Activated naive CD4-positive, alpha-beta T cell treated with anti-CD3 and anti-CD28 coated beads, Interleukin-2, amount 50 U/mL, for 24 hours (primary cell): Measurements from ENCODE around the gene CTNND2.

Source experiments
- H3K27ac Mint-ChIP-seq: one replicate; pipeline ENCODE4 v1.8.0; 2021; ENCODE audit warnings: mild to moderate bottlenecking, mixed read lengths
- H3K27me3 Mint-ChIP-seq: one replicate; pipeline ENCODE4 v1.8.0; 2021; ENCODE audit warnings: mixed read lengths
- H3K36me3 Mint-ChIP-seq: one replicate; pipeline ENCODE4 v1.8.0; 2021; ENCODE audit warnings: mixed read lengths
- H3K4me1 Mint-ChIP-seq: one replicate; pipeline ENCODE4 v1.8.0; 2021; ENCODE audit warnings: mixed read lengths
- H3K4me3 Mint-ChIP-seq: one replicate; pipeline ENCODE4 v1.8.0; 2021; ENCODE audit warnings: mild to moderate bottlenecking, mixed read lengths
- H3K9me3 Mint-ChIP-seq: one replicate; pipeline ENCODE4 v1.8.0; 2021; ENCODE audit warnings: mixed read lengths

CTNND2 gene

GRCh38 chr5:11052871-11053270 is 851.4 kb downstream of the CTNND2 start:
- Mint-ChIP-seq H3K36me3 (no peaks in the 10 kb centered on the region), H3K4me3 (no peak overlapping the region), H3K9me3 (no peaks in the 10 kb centered on the region), H3K27me3 (peaks cover 5% of the 10 kb centered on the region), H3K4me1 (no peaks in the 10 kb centered on the region), H3K27ac (no peak overlapping the region)

- H3K27me3 Mint-ChIP-seq: peaks cover 6% of the 10 kb centered on the region
- no peak overlapping the region for H3K27ac Mint-ChIP-seq
- H3K4me1 Mint-ChIP-seq: no peaks in the 10 kb centered on the region
- H3K4me3 Mint-ChIP-seq: no peak overlapping the region
- H3K9me3 Mint-ChIP-seq: no peaks in the 10 kb centered on the region
- no peaks in the 10 kb centered on the region for H3K36me3 Mint-ChIP-seq
Observed at GRCh38 chr5:11050596-11051304, 853.5 kb downstream of the CTNND2 start.

- Mint-ChIP-seq H3K4me3 (no peak overlapping the region), H3K27me3 (peaks cover 4% of the 10 kb centered on the region), H3K27ac (no peak overlapping the region), H3K9me3 (no peaks in the 10 kb centered on the region), H3K36me3 (no peaks in the 10 kb centered on the region), H3K4me1 (no peaks in the 10 kb centered on the region)
Observed at GRCh38 chr5:11048760-11049159, 855.5 kb downstream of the CTNND2 start.

- H3K9me3 Mint-ChIP-seq: no peaks in the 10 kb centered on the region
- H3K27ac Mint-ChIP-seq: no peak overlapping the region
- H3K4me3 Mint-ChIP-seq: no peak overlapping the region
- peaks cover 4% of the 10 kb centered on the region for H3K27me3 Mint-ChIP-seq
- no peaks in the 10 kb centered on the region for H3K4me1 Mint-ChIP-seq
- no peaks in the 10 kb centered on the region for H3K36me3 Mint-ChIP-seq
Observed at GRCh38 chr5:11047625-11048024, 856.6 kb downstream of the CTNND2 start.

GRCh38 chr5:11047030-11047429 is 857.2 kb downstream of the CTNND2 start:
- H3K27ac Mint-ChIP-seq: no peak overlapping the region
- no peaks in the 10 kb centered on the region for H3K36me3 Mint-ChIP-seq
- H3K4me1 Mint-ChIP-seq: no peaks in the 10 kb centered on the region
- H3K4me3 Mint-ChIP-seq: no peak overlapping the region
- peaks cover 4% of the 10 kb centered on the region for H3K27me3 Mint-ChIP-seq
- H3K9me3 Mint-ChIP-seq: no peaks in the 10 kb centered on the region

GRCh38 chr5:11046160-11046559 is 858.1 kb downstream of the CTNND2 start:
- Mint-ChIP-seq H3K36me3 (no peaks in the 10 kb centered on the region), H3K27me3 (peaks cover 4% of the 10 kb centered on the region), H3K4me3 (no peak overlapping the region), H3K27ac (no peak overlapping the region), H3K9me3 (no peaks in the 10 kb centered on the region), H3K4me1 (no peaks in the 10 kb centered on the region)

GRCh38 chr5:11045411-11045810 is 858.8 kb downstream of the CTNND2 start:
- Mint-ChIP-seq H3K4me1 (no peaks in the 10 kb centered on the region), H3K27me3 (peaks cover 4% of the 10 kb centered on the region), H3K27ac (no peak overlapping the region), H3K36me3 (no peaks in the 10 kb centered on the region), H3K4me3 (no peak overlapping the region), H3K9me3 (no peaks in the 10 kb centered on the region)

- Mint-ChIP-seq H3K4me3 (no peak overlapping the region), H3K27ac (no peak overlapping the region), H3K36me3 (no peaks in the 10 kb centered on the region), H3K4me1 (no peaks in the 10 kb centered on the region), H3K27me3 (peaks cover 4% of the 10 kb centered on the region), H3K9me3 (no peaks in the 10 kb centered on the region)
Observed at GRCh38 chr5:11044581-11044980, 859.7 kb downstream of the CTNND2 start.

GRCh38 chr5:11043881-11044280 is 860.4 kb downstream of the CTNND2 start:
- Mint-ChIP-seq H3K27me3 (peaks cover 4% of the 10 kb centered on the region), H3K4me3 (no peak overlapping the region), H3K36me3 (no peaks in the 10 kb centered on the region), H3K4me1 (no peaks in the 10 kb centered on the region), H3K9me3 (no peaks in the 10 kb centered on the region), H3K27ac (no peak overlapping the region)

- Mint-ChIP-seq H3K4me1 (no peaks in the 10 kb centered on the region), H3K4me3 (no peak overlapping the region), H3K27ac (no peak overlapping the region), H3K9me3 (no peaks in the 10 kb centered on the region), H3K27me3 (peaks cover 4% of the 10 kb centered on the region), H3K36me3 (no peaks in the 10 kb centered on the region)
Observed at GRCh38 chr5:11040345-11040744, 863.9 kb downstream of the CTNND2 start.

GRCh38 chr5:11038772-11039171 is 865.5 kb downstream of the CTNND2 start:
- H3K4me1 Mint-ChIP-seq: no peaks in the 10 kb centered on the region
- no peaks in the 10 kb centered on the region for H3K36me3 Mint-ChIP-seq
- no peak overlapping the region for H3K27ac Mint-ChIP-seq
- H3K27me3 Mint-ChIP-seq: peaks cover 7% of the 10 kb centered on the region
- no peaks in the 10 kb centered on the region for H3K9me3 Mint-ChIP-seq
- H3K4me3 Mint-ChIP-seq: no peak overlapping the region

GRCh38 chr5:11037941-11038340 is 866.3 kb downstream of the CTNND2 start:
- no peaks in the 10 kb centered on the region for H3K36me3 Mint-ChIP-seq
- no peaks in the 10 kb centered on the region for H3K9me3 Mint-ChIP-seq
- H3K4me3 Mint-ChIP-seq: no peak overlapping the region
- no peaks in the 10 kb centered on the region for H3K4me1 Mint-ChIP-seq
- peaks cover 7% of the 10 kb centered on the region for H3K27me3 Mint-ChIP-seq
- H3K27ac Mint-ChIP-seq: no peak overlapping the region

- H3K9me3 Mint-ChIP-seq: no peaks in the 10 kb centered on the region
- no peak overlapping the region for H3K27ac Mint-ChIP-seq
- H3K4me1 Mint-ChIP-seq: no peaks in the 10 kb centered on the region
- H3K27me3 Mint-ChIP-seq: peaks cover 7% of the 10 kb centered on the region
- no peaks in the 10 kb centered on the region for H3K36me3 Mint-ChIP-seq
- no peak overlapping the region for H3K4me3 Mint-ChIP-seq
Observed at GRCh38 chr5:11037080-11037479, 867.2 kb downstream of the CTNND2 start.

GRCh38 chr5:11030671-11031070 is 873.6 kb downstream of the CTNND2 start:
- Mint-ChIP-seq H3K4me3 (no peak overlapping the region), H3K4me1 (no peaks in the 10 kb centered on the region), H3K36me3 (peaks cover 4% of the 10 kb centered on the region), H3K27me3 (peaks cover 5% of the 10 kb centered on the region), H3K27ac (no peak overlapping the region), H3K9me3 (peaks cover 9% of the 10 kb centered on the region)

- Mint-ChIP-seq H3K27ac (no peak overlapping the region), H3K9me3 (peaks cover 9% of the 10 kb centered on the region), H3K4me1 (no peaks in the 10 kb centered on the region), H3K27me3 (no peaks in the 10 kb centered on the region), H3K4me3 (no peak overlapping the region), H3K36me3 (peaks cover 4% of the 10 kb centered on the region)
Observed at GRCh38 chr5:11027660-11028059, 876.6 kb downstream of the CTNND2 start.

- H3K4me1 Mint-ChIP-seq: no peaks in the 10 kb centered on the region
- H3K27ac Mint-ChIP-seq: no peak overlapping the region
- no peaks in the 10 kb centered on the region for H3K27me3 Mint-ChIP-seq
- peaks cover 9% of the 10 kb centered on the region for H3K9me3 Mint-ChIP-seq
- H3K36me3 Mint-ChIP-seq: peaks cover 4% of the 10 kb centered on the region
- no peak overlapping the region for H3K4me3 Mint-ChIP-seq
Observed at GRCh38 chr5:11026543-11026942, 877.7 kb downstream of the CTNND2 start.

- Mint-ChIP-seq H3K27ac (no peak overlapping the region), H3K9me3 (no peaks in the 10 kb centered on the region), H3K36me3 (no peaks in the 10 kb centered on the region), H3K4me1 (no peaks in the 10 kb centered on the region), H3K4me3 (no peak overlapping the region), H3K27me3 (peaks cover 1% of the 10 kb centered on the region)
Observed at GRCh38 chr5:11023945-11024344, 880.3 kb downstream of the CTNND2 start.
